Stimulated activated CD4-positive, alpha-beta T cell treated with anti-CD3 and anti-CD28 coated beads, Interleukin-4, amount 100 ng/mL, for 1 hour (primary cell): ENCODE results near the gene MMP15.
"Not testable (repeated sequence)": the region's sequence is repeated elsewhere in the genome, so short reads cannot be mapped to it uniquely, and the experiment has no call there.

ENCODE experiments used
- DNase-seq: peaks from one replicate; pipeline ENCODE4 v3.0.0-alpha.2; 2020

MMP15 gene

GRCh38 chr16:58094026-58094425, 68.5 kb downstream of the MMP15 start:
- DNase-seq = no peak

- no peak for DNase-seq
Measured at GRCh38 chr16:58094791-58095574, 69.4 kb downstream of the MMP15 start.

GRCh38 chr16:58095575-58095960, 70.0 kb downstream of the MMP15 start:
- DNase-seq = not testable (repeated sequence)

- no peak for DNase-seq
Measured at GRCh38 chr16:58096249-58096648, 70.7 kb downstream of the MMP15 start.
